Rectal smooth muscle tissue (tissue), 1 donor: ENCODE measurements around the gene CACNG7.

Experiments
- H3K27ac ChIP-seq: one replicate; pipeline ENCODE4 v1.7.0; 2013; ENCODE audit warnings: low read depth, low read length, inconsistent platforms
- H3K27me3 ChIP-seq: one replicate; pipeline ENCODE4 v1.7.0; 2013; ENCODE audit warnings: low read length; ENCODE audit not compliant: control insufficient read depth, insufficient read depth
- H3K36me3 ChIP-seq: one replicate; pipeline ENCODE4 v1.7.0; 2013; ENCODE audit warnings: low read length; ENCODE audit not compliant: control insufficient read depth, insufficient read depth
- H3K4me1 ChIP-seq: one replicate; pipeline ENCODE4 v1.7.0; 2013; ENCODE audit warnings: low read length; ENCODE audit not compliant: control insufficient read depth, insufficient read depth
- H3K4me3 ChIP-seq: one replicate; pipeline ENCODE4 v1.7.0; 2013; ENCODE audit warnings: low read length
- H3K9ac ChIP-seq: one replicate; pipeline ENCODE4 v1.7.0; 2013; ENCODE audit warnings: low read length

The CACNG7 gene

GRCh38 chr19:53882391-53883050 is 26.6 kb upstream of the CACNG7 start:
- Histone ChIP-seq H3K27me3 (peaks cover 28% of the 10 kb centered on the region), H3K9ac (no peak overlapping the region), H3K27ac (no peak overlapping the region), H3K4me1 (no peaks in the 10 kb centered on the region), H3K4me3 (no peak overlapping the region), H3K36me3 (no peaks in the 10 kb centered on the region)

GRCh38 chr19:53883231-53883661 is 25.8 kb upstream of the CACNG7 start:
- Histone ChIP-seq H3K4me1 (no peaks in the 10 kb centered on the region), H3K4me3 (no peak overlapping the region), H3K36me3 (no peaks in the 10 kb centered on the region), H3K27ac (no peak overlapping the region), H3K9ac (no peak overlapping the region), H3K27me3 (peaks cover 28% of the 10 kb centered on the region)

GRCh38 chr19:53883741-53884140 is 25.3 kb upstream of the CACNG7 start:
- Histone ChIP-seq H3K4me1 (no peaks in the 10 kb centered on the region), H3K36me3 (no peaks in the 10 kb centered on the region), H3K27ac (no peak overlapping the region), H3K4me3 (no peak overlapping the region), H3K27me3 (peaks cover 28% of the 10 kb centered on the region), H3K9ac (no peak overlapping the region)

GRCh38 chr19:53884256-53884655 is 24.8 kb upstream of the CACNG7 start:
- Histone ChIP-seq H3K4me1 (no peaks in the 10 kb centered on the region), H3K4me3 (no peak overlapping the region), H3K27ac (no peak overlapping the region), H3K36me3 (no peaks in the 10 kb centered on the region), H3K9ac (no peak overlapping the region), H3K27me3 (peaks cover 28% of the 10 kb centered on the region)

GRCh38 chr19:53885036-53885435 is 24.0 kb upstream of the CACNG7 start:
- Histone ChIP-seq H3K4me1 (no peaks in the 10 kb centered on the region), H3K9ac (no peak overlapping the region), H3K27ac (no peak overlapping the region), H3K36me3 (no peaks in the 10 kb centered on the region), H3K27me3 (peaks cover 23% of the 10 kb centered on the region), H3K4me3 (no peak overlapping the region)

- Histone ChIP-seq H3K4me1 (no peaks in the 10 kb centered on the region), H3K4me3 (no peak overlapping the region), H3K27me3 (no peaks in the 10 kb centered on the region), H3K36me3 (no peaks in the 10 kb centered on the region), H3K9ac (no peak overlapping the region), H3K27ac (no peak overlapping the region)
These were observed 16.6 kb upstream of the CACNG7 start for GRCh38 chr19:53892301-53892980.

- H3K27ac ChIP-seq, result no peak overlapping the region
- no peak overlapping the region for H3K9ac ChIP-seq
- H3K27me3 ChIP-seq, result peaks cover 2% of the 10 kb centered on the region
- H3K4me1 ChIP-seq, result no peaks in the 10 kb centered on the region
- H3K36me3 ChIP-seq, result no peaks in the 10 kb centered on the region
- no peak overlapping the region for H3K4me3 ChIP-seq
These were observed 16.1 kb upstream of the CACNG7 start for GRCh38 chr19:53892981-53893325.

- Histone ChIP-seq H3K27me3 (peaks cover 7% of the 10 kb centered on the region), H3K27ac (no peak overlapping the region), H3K36me3 (no peaks in the 10 kb centered on the region), H3K4me1 (no peaks in the 10 kb centered on the region), H3K9ac (no peak overlapping the region), H3K4me3 (no peak overlapping the region)
These were observed 14.4 kb upstream of the CACNG7 start for GRCh38 chr19:53894707-53895106.

- Histone ChIP-seq H3K27me3 (peaks cover 7% of the 10 kb centered on the region), H3K4me1 (no peaks in the 10 kb centered on the region), H3K4me3 (no peak overlapping the region), H3K9ac (no peak overlapping the region), H3K36me3 (no peaks in the 10 kb centered on the region), H3K27ac (no peak overlapping the region)
These were observed 12.4 kb upstream of the CACNG7 start for GRCh38 chr19:53896682-53897081.

- Histone ChIP-seq H3K9ac (no peak overlapping the region), H3K27ac (no peak overlapping the region), H3K36me3 (no peaks in the 10 kb centered on the region), H3K4me3 (no peak overlapping the region), H3K4me1 (no peaks in the 10 kb centered on the region), H3K27me3 (peaks cover 7% of the 10 kb centered on the region)
These were observed 11.6 kb upstream of the CACNG7 start for GRCh38 chr19:53897459-53897858.

GRCh38 chr19:53898166-53898565 is 10.9 kb upstream of the CACNG7 start:
- no peak overlapping the region for H3K27ac ChIP-seq
- H3K27me3 ChIP-seq, result peaks cover 7% of the 10 kb centered on the region
- H3K4me3 ChIP-seq, result no peak overlapping the region

GRCh38 chr19:53898636-53899341 is 10.3 kb upstream of the CACNG7 start:
- Histone ChIP-seq H3K9ac (no peak overlapping the region), H3K27ac (no peak overlapping the region), H3K36me3 (no peaks in the 10 kb centered on the region), H3K4me1 (no peaks in the 10 kb centered on the region), H3K27me3 (peaks cover 7% of the 10 kb centered on the region), H3K4me3 (no peak overlapping the region)

More at GRCh38 chr19:53898166-53898565, 10.9 kb upstream of the CACNG7 start:
- Histone ChIP-seq H3K4me1 (no peaks in the 10 kb centered on the region), H3K36me3 (no peaks in the 10 kb centered on the region), H3K9ac (no peak overlapping the region)
